Measurements from ENCODE around the gene CDK1. TPM values are rescaled to one million over a fixed set of nuclear protein-coding genes. Genes with fewer than 3 reads are reported as not detected.
"Not testable (repeated sequence)": the region's sequence is repeated elsewhere in the genome, so short reads cannot be mapped to it uniquely, and the experiment has no call there.

The CDK1 gene
- total RNA-seq, 1 donor from 2014 or later = 2.4 TPM

DNA sequence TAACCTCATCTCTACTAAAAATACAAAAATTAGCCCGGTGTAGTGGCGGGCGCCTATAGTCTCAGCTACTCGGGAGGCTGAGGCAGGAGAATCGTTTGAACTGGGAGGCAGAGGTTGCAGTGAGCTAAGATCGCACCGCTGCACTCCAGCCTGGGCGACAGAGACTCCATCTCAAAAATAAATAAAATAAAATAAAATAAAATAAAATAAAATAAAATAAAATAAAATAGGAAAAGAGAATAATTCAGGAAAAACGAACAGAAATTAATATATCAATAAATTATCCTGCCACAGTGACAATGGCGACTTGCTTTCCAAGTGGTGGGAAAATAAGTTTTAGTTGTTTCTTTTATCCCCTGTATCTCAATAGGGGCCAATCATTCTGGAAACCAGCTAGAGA is 62.9 kb downstream of the CDK1 start:
- ATAC-seq (ENCODE audit: poor library complexity); DNase-seq; intact Hi-C loops (cut with DNase I): not testable (repeated sequence)

DNA sequence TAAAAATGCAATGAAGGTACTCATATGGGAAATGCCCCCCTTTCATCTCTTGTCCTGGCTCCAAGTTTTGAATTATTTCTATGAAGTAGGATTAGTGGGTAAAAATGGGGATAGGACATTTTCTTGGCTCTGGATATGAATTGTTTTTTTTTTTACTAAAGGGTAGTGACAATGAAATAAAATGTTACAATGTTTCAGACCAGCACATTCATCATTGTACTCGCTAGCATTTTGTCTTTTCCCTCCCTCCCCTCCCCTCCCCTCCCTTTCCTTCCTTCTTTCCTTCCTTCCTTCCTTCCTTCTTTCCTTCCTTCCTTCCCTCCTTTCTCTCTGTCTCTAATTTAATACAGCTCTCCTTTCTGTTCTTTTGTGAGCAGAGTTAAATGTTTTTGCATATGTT is 64.4 kb downstream of the CDK1 start:
- no peak for DNase-seq
- intact Hi-C loops (cut with DNase I) = no loop called here
- ATAC-seq (ENCODE audit: poor library complexity) = no peak

Other genes starting within 250 kb of the CDK1 start
- gene RHOBTB1, start 165.7 kb downstream of the CDK1 start, total RNA-seq = 13.0 TPM

Measured in Right ventricle myocardium superior (tissue), 1 donor.